Psoas muscle (tissue), 8 donors: ENCODE results near the gene SDHAF1. TPM values are rescaled to one million over a fixed set of nuclear protein-coding genes. Genes with fewer than 3 reads are reported as not detected.

Experiments
- ATAC-seq, 4 donors: fragments of 200-7000 bp; cut with Tn5 transposase; one replicate each; pipeline ENCODE4 v1.9.1; 2020; ENCODE audit warnings: moderate library complexity in 3 of 4, mild to moderate bottlenecking in 2 of 4
- DNase-seq, 2 donors: peaks; one replicate each; pipeline ENCODE4 v3.0.0-alpha.2; 2020
- H3K27ac ChIP-seq: fragments of 200-600 bp; one replicate; pipeline ENCODE4 v1.8.0; 2022
- H3K27me3 ChIP-seq, 3 donors: fragments of 200-600 bp in 1 of 3; one replicate each; pipeline versions ENCODE4 v1.6.1 to v1.8.0; 2013 to 2022; ENCODE audit warnings: low read length in 2 of 3, mild to moderate bottlenecking in 2 of 3, moderate library complexity in 1 of 3; ENCODE audit not compliant: insufficient read depth in 3 of 3
- H3K36me3 ChIP-seq, 2 donors: fragments of 200-600 bp in 1 of 2; one replicate each; pipeline versions ENCODE4 v1.6.1 to v1.8.0; 2013 to 2022; ENCODE audit warnings: low read depth in 1 of 2, mild to moderate bottlenecking in 1 of 2, moderate library complexity in 1 of 2; ENCODE audit not compliant: insufficient read depth in 1 of 2
- H3K4me1 ChIP-seq: fragments of 200-600 bp; one replicate; pipeline ENCODE4 v1.8.0; 2022
- H3K4me3 ChIP-seq: fragments of 200-600 bp; one replicate; pipeline ENCODE4 v1.8.0; 2022; ENCODE audit warnings: mild to moderate bottlenecking
- H3K9me3 ChIP-seq: fragments of 200-600 bp; one replicate; pipeline ENCODE4 v1.8.0; 2022
- CTCF ChIP-seq: fragments of 200-600 bp; IDR thresholded peaks from one replicate; pipeline ENCODE4 v1.8.0; 2022; ENCODE audit warnings: antibody characterized with exemption
- WGBS, 3 donors: extraction: QIAGEN DNeasy Blood & Tissue Kit; methylation state at CpG; one replicate each; pipeline versions ENCODE4 v1.1.6 to v1.1.7; 2013; 5-methylcytosine and 5-hydroxymethylcytosine counted together
- intact Hi-C, 2 donors: fragments of 100-400 bp; cut with DNase I; formaldehyde crosslinking; loops; one replicate each; pipeline versions ENCODE4 v1.11.0 to v1.14.2; 2022
- polyA plus RNA-seq, 3 donors: library from polyadenylated mRNA; stranded (reverse); fragments of 200-250 nt; gene quantifications; one replicate each; pipeline ENCODE4 v1.2.3, GENCODE V29; 2013
- total RNA-seq, 4 donors: library from RNA; stranded (reverse); fragmentation: NEBNext Ultra II Directional in 2 of 4; extraction: Animal tissue kit (Norgen Biotek cat#: 25700) in 2 of 4; gene quantifications; one replicate each; pipeline versions ENCODE4 v1.2.1 to v1.2.4, GENCODE V29; 2021 to 2023
- donor health status: healthy with polysubstance abuse.
- donor health status: DM: no; HTN: no; CAD: no; lungs with moderate emphysema.
- donor health status: Bipolar disorder and iron deficiency.
- donor health status: healthy.
- donor health status: DM: yes; HTN: yes; CAD: no.
- donor health status: DM: no; HTN: no; CAD: no.
- donor health status: DM: no; HTN: no; CAD: no.
- donor health status: DM: yes; HTN: yes; CAD: no.

The SDHAF1 gene
- total and polyA plus RNA-seq, 7 donors: 7.2 to 33.3 (median 14.5) TPM

- no peak for ATAC-seq
- intact Hi-C loops: loop anchor here in 1 of 2 donors (10.0 kb wide), 1 partner anchor 125 kb away; the partner anchor contains the start of genes OVOL3, POLR2I and TBCB
- Histone ChIP-seq H3K9me3 (peaks cover 2% of the 10 kb centered on the region), H3K27ac (no peak overlapping the region), H3K4me1 (peaks cover 6% of the 10 kb centered on the region), H3K27me3 (peaks cover 0 to 19% (median 9%) of the 10 kb centered on the region in 3 donors), H3K36me3 (no peaks in the 10 kb centered on the region), H3K4me3 (no peak overlapping the region)
- 87 to 92% (median 87%) methylated on average over 4 of the region's 4 CpGs for WGBS, 3 donors
- DNase-seq: no peak
- no peak for TF ChIP-seq CTCF
Observed at GRCh38 chr19:35990156-35990555, 4.8 kb upstream of the SDHAF1 start.

DNA sequence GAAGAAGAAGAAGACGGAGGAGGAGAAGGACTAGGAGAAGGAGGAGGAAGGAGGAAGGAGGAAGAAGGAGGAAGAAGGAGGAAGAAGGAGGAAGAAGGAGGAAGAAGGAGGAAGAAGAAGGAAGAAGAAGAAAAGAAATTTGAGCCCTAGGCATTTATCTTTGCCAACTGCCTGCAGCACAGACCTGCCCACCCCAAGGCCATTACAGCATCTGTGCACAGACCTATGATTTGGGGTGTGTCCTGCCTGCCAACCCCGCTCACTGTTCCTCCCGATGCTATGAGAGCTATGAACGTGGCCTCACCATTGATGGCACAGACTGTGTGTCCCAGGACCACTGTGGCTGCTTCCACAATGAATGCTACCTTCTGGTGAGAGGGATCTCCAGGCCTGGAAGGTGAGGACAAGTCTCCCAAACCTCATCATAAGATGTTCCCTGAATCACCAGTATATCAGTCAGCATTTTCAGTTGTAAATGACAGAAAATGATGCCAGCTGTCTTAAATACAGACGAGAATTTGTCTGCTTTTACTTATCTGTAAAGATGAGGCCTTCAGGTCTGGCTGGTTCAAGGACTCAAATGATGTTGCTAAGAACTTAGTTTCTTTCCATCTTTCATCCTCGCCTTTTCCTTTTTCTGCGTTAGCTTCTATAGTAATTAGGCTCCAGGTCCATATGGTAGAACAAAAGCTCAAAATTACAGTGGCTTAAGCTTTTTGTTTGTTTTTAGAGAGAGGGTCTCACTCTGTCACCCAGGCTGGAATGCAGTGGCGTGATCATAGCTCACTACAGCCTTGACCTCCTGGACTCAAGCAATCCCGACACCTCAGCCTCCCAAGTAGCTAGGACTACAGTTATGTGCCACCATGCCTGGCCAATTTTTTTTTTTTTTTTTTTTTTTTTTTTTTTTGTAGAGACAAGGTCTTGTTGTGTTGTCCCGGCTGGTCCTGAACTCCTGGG, 3.9 kb upstream of the SDHAF1 start:
- Histone ChIP-seq H3K9me3 (peaks cover 2% of the 10 kb centered on the region), H3K4me1 (peaks cover 11% of the 10 kb centered on the region), H3K27me3 (peaks cover 0 to 12% (median 6%) of the 10 kb centered on the region in 3 donors), H3K36me3 (no peaks in the 10 kb centered on the region), H3K4me3 (no peak overlapping the region), H3K27ac (no peak overlapping the region)
- ATAC-seq: no peak
- TF ChIP-seq CTCF: no peak
- intact Hi-C loops: loop anchor here in 1 of 2 donors (10.0 kb wide), 1 partner anchor 124 kb away; the partner anchor contains the start of genes OVOL3, POLR2I and TBCB
- 78 to 79% (median 78%) methylated on average over 10 of the region's 10 CpGs for WGBS, 3 donors
- no peak for DNase-seq

DNA sequence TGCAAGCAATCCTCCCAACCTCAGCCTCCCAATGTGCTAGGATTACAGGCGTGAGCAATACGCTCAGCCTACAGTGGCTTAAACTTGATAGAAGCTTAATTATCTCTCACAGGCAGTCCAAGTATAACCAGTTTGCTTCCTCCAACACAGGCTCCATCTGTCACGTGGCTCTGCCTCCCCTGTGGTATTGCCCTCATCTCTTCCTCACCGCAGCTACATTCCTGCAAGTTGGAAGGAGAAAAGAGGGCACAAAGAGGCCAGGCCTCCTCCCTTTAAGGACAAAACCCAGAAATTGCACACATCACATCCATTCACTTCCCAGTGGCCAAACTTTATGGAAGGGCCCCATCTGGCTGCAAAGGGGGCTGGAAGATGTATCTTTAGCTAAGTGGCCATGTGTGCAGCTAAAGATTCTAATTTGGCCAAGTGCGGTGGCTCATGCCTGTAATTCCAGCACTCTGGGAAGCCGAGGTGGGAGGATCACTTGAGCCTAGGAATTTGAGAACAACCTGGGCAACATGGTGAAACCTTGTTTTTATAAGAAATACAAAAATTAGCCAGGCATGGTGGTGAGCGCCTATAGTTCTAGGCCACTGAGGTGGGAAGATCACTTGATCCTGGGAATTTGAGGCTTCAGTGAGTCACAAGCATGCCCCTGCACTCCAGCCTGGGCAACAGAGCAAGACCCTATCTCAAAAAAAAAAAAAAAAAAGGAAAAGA, 3.1 kb upstream of the SDHAF1 start:
- Histone ChIP-seq H3K9me3 (peaks cover 2% of the 10 kb centered on the region), H3K4me1 (peaks cover 20% of the 10 kb centered on the region), H3K27ac (no peak overlapping the region), H3K4me3 (no peak overlapping the region), H3K27me3 (peaks cover 0 to 5% (median 4%) of the 10 kb centered on the region in 3 donors), H3K36me3 (peaks cover 0 to 2% of the 10 kb centered on the region in 2 donors)
- intact Hi-C loops: loop anchor here in 1 of 2 donors (10.0 kb wide), 1 partner anchor 123 kb away; the partner anchor contains the start of genes OVOL3, POLR2I and TBCB
- 72 to 79% (median 75%) methylated on average over 7 of the region's 7 CpGs for WGBS, 3 donors
- ATAC-seq (no peak), DNase-seq (no peak)
- TF ChIP-seq CTCF: no peak

GRCh38 chr19:35992907-35993765, 1.9 kb upstream of the SDHAF1 start:
- Histone ChIP-seq H3K27ac (no peak overlapping the region), H3K27me3 (no peaks in the 10 kb centered on the region), H3K9me3 (peaks cover 2% of the 10 kb centered on the region), H3K4me1 (peaks cover 21% of the 10 kb centered on the region), H3K4me3 (no peak overlapping the region), H3K36me3 (peaks cover 0 to 14% of the 10 kb centered on the region in 2 donors)
- DNase-seq: no peak
- WGBS, 3 donors: 85 to 94% (median 89%) methylated on average over 8 of the region's 8 CpGs
- ATAC-seq: no peak
- no peak for TF ChIP-seq CTCF
- intact Hi-C loops: loop anchor here in 1 of 2 donors (10.0 kb wide), 1 partner anchor 122 kb away; the partner anchor contains the start of genes OVOL3, POLR2I and TBCB
